NB4 (cell line): ENCODE data around the gene SLC41A3.
"Not testable (repeated sequence)": the region's sequence is repeated elsewhere in the genome, so short reads cannot be mapped to it uniquely, and the experiment has no call there.

Experiments
- DNase-seq: peaks from one replicate; pipeline ENCODE4 v3.0.0; 2010; ENCODE audit warnings: low read depth
- H3K4me3 ChIP-seq: one replicate; pipeline ENCODE4 v1.5.1; 2011; ENCODE audit warnings: mild to moderate bottlenecking, low read depth, low read length, moderate library complexity
- MYC ChIP-seq: IDR thresholded peaks from 2 replicates; pipeline ENCODE4 v1.6.1; 2011; ENCODE audit warnings: low read depth, low read length
- POLR2A ChIP-seq: IDR thresholded peaks from 2 replicates; pipeline ENCODE4 v1.6.1; 2011; ENCODE audit warnings: mild to moderate bottlenecking; ENCODE audit not compliant: insufficient read length; ENCODE audit errors: extremely low read depth
- TF ChIP-seq, protein P1 (sequence below): IDR thresholded peaks from one replicate; pipeline ENCODE4 v1.5.1; 2012; ENCODE audit warnings: low read depth, low read length
- TF ChIP-seq, protein P2 (sequence below): IDR thresholded peaks from 2 replicates; pipeline ENCODE4 v1.6.1; 2011; ENCODE audit warnings: low read depth, low read length

The SLC41A3 gene

DNA sequence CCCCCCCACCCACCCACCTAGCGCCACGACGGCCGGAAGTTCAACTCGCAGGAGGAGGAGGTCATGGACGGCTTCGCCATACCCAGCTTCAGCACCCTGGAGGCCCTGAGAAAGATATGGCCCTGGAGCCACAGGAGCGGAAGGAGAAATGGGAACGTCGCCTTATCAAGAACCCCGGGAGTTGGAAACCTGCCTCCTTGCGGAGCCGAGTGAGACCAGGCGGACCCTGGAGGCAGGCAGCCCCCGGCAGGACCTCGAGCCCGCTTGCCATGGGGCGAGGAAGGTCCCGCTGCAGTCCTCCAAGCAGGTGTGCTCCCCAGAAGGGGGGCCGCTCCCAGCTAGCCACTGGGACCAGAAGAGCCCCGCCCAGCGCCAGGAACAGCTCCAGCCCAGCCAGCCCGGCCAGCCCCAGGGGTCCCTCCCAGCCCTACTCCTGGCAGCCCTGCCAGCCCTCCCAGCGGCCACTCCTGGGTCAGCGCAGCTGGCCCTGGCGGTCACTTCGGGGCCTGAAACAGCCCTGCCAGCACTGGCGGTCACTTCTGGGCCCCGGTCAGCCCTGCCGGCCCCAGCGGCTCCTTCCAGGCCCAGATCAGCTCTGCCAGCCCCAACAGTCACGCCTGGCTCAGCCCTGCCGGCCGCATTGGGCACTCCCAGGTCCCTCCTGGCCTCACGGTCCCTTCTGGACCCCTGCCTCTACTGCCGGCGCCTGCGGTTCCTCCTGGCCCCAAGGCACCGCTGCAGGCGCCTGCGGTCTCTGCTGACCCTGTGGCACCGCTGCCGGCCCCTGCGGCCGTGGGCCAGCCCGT is 125.2 kb downstream of the SLC41A3 start:
- no peak overlapping the region for H3K4me3 ChIP-seq
- TF ChIP-seq MYC (no peak), POLR2A (no peak)
- TF ChIP-seq, protein P1, sequence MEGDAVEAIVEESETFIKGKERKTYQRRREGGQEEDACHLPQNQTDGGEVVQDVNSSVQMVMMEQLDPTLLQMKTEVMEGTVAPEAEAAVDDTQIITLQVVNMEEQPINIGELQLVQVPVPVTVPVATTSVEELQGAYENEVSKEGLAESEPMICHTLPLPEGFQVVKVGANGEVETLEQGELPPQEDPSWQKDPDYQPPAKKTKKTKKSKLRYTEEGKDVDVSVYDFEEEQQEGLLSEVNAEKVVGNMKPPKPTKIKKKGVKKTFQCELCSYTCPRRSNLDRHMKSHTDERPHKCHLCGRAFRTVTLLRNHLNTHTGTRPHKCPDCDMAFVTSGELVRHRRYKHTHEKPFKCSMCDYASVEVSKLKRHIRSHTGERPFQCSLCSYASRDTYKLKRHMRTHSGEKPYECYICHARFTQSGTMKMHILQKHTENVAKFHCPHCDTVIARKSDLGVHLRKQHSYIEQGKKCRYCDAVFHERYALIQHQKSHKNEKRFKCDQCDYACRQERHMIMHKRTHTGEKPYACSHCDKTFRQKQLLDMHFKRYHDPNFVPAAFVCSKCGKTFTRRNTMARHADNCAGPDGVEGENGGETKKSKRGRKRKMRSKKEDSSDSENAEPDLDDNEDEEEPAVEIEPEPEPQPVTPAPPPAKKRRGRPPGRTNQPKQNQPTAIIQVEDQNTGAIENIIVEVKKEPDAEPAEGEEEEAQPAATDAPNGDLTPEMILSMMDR = no peak
- TF ChIP-seq, protein P2, sequence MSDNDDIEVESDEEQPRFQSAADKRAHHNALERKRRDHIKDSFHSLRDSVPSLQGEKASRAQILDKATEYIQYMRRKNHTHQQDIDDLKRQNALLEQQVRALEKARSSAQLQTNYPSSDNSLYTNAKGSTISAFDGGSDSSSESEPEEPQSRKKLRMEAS = no peak
- DNase-seq = no peak

DNA sequence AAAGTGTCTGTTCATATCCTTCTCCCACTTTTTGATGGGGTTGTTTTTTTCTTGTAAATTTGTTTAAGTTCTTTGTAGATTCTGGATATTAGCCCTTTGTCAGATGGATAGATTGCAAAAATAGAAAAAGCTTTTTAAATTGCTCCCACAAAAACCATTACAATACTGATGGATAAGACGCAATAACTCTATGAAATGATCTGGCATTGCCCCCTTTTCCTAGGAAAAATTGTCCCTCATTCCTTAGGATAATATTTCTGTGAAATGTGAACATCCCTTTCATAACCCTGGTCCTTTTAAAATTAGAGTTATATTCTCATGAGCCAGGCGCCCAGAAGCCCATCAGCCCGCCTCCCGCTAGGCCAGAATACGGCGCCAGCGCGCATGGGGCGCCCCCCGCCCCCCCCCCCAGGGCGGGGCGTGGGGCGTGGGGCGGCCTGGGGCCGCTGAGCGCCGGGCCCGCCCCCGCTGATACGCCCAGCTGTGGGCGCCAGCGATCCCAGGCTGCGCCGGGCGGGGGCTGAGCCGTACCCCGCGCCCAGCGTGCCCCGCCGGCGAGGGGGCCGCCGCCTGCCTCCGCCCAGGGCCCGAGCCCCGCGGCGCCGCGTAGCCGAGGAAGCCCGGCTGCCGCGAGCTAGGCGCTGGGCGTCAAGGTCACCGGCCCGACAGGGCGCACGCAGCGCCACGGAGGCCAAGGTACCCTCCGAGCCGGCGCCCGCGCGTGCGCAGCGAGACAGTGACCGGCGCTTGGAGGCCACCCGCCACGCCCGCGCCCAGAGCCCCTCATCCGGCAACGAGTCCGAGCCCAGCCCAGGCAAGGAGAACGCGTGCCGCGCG is 126.0 kb downstream of the SLC41A3 start:
- H3K4me3 ChIP-seq = no peak overlapping the region
- DNase-seq = no peak
- TF ChIP-seq POLR2A (no peak), MYC (no peak)
- TF ChIP-seq, protein P1 = no peak
- TF ChIP-seq, protein P2 = no peak

DNA sequence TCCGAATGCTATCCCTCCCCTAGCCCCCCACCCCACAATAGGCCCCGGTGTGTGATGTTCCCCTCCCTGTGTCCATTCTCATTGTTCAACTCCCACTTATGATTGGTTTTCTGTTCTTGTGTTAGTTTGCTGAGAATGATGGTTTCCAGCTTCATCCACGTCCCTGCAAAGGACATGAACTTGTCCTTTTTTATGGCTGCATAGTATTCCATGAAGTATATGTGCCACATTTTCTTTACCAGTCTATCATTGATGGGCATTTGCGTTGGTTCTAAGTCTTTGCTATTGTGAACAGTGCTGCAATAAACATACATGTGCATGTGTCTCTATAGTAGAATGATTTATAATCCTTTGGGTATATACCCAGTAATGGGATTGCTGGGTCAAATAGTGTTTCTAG is 126.9 kb downstream of the SLC41A3 start:
- not testable (repeated sequence) for H3K4me3 ChIP-seq, DNase-seq
